HL-60/S4 (cell line): ENCODE measurements around the gene PANK1.
"Not testable (repeated sequence)": the region's sequence is repeated elsewhere in the genome, so short reads cannot be mapped to it uniquely, and the experiment has no call there.

Experiments
- in situ Hi-C: fragments of 300-500 bp; cut with MboI; formaldehyde crosslinking; loops from 2 replicates; pipeline ENCODE4 v1.14.3; 2022; ENCODE audit warnings: low sequenced_read_pairs

The PANK1 gene

DNA sequence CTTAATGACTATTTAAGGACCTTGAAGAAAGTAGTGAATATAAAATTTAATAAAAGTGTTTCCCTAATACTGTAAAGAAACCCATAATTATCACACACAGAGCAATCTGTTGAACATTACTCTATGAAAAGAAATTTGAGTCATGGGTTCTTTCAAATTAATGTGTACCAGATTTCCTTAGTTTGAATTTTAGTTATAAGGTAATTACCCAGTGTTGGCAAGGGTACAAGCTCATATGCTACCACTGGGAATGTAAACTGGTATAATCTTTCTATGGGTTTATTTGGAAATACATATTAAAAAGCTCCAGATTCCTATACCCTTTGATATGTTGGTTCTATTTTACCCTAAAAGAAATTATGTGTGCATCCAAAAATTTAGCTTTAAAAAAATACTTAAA, 22.9 kb downstream of the PANK1 start:
- in situ Hi-C loops, result no loop called here

DNA sequence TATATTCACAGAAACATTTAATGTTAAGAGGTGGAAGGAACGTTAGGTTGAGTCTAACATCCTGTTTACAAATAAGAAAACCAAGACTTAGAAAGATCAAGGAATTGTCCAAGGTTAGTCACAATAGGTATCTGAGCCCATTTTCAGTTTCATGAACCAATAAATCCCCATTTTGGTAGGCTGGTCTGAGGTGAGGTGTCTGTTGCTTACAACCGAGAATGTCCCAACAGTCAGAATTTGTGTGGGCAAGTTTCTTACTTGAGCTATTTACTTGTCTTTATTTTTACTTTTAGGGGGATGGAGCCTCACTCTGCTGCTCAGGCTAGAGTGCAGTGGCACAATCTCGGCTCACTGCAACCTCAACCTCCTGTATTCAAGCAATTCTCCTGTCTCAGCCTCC, 23.6 kb downstream of the PANK1 start:
- in situ Hi-C loops, result no loop called here

DNA sequence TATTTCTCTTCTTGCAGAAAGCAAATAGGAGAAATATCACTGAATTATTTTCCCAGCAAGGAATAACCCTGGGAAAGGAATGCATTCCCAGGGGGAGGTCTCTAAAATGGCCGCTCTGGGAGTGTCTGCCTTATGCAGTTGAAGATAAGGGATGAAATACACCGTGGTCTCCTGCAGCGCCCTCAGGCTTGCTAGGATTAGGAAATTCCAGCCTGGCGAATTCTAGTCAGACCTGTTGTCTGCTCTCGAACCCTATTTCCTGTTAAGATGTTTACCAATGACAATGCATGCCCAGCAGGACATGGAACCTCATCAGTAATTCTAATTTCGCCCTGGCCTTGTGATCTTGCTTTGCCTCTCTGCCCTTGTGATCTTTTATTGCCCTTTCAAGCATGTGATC, 24.7 kb downstream of the PANK1 start:
- in situ Hi-C loops, result not testable (repeated sequence)

DNA sequence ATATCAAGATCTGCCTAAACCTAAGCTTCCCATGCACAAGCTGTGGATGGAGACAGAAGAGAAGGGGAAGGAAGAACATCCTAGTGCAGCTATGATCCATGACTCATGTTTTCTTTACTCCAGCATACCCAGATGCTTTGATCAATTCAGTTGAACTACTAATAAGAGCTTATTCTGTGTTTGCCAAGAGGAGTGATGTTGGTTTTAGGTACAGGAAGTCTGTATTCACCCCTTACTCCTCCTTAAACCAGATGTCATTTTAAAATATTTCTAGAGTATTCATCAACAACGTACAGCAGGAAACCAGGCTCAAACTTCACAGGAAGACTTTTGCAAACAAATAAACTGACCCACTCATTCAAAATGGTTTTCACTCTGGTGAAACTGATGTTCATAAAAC, 29.2 kb downstream of the PANK1 start:
- in situ Hi-C loops, result no loop called here

DNA sequence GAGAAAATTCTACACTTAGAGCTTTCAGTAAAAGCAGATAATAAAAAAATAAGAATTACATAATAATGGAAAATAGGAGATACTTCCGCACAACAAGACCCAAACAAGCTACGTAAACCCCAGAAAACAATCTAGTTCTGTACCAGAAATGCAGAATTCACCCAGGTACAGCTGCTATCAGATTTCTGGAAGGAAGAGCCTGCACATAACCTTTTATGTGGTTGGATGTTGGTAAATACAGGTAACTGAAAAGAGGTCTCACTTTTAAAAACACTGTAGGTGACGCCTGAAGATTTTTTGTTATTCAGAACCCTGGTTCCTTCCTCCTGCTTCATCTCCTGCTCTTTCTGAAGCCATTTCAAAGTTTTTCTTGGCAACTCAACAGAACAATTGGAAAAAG, 29.9 kb downstream of the PANK1 start:
- in situ Hi-C loops, result no loop called here

DNA sequence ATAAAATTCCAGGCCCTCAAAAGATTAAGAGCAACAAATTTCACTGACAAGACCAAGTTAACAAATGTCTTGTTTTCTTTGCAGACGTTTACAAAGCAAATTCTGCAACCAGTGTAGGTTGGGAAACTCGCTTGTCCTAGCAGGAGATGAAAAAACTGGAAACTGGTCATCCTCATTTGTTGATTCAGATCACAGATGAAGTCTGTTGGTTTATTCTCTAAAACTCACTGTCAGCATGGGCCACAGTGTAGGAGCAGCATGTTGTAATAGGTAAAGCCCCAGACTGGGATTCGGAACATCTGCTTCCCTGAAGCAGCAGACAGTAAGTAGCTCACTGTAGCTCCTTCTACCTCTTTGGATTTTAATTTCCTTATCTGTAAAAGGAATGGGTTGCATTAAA, 31.5 kb downstream of the PANK1 start:
- in situ Hi-C loops, result no loop called here

DNA sequence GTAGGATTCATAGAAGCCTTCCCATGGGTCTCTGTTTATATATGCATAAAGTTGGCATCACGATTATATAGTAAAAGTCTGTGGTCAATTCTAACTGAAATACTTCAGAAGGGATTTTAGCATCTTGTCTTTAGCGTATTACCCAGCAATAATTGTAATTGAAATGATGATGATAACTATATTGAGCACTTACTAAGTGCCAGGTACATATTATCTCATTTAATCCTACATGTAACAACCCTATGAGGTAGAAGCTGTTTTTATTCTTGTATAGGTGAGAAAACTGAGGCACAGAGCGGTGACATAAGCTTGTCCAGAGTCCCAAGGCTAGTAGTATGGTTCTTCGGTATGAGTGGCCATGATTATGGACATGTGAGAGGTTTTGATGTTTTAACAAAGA, 33.8 kb downstream of the PANK1 start:
- in situ Hi-C loops, result no loop called here

DNA sequence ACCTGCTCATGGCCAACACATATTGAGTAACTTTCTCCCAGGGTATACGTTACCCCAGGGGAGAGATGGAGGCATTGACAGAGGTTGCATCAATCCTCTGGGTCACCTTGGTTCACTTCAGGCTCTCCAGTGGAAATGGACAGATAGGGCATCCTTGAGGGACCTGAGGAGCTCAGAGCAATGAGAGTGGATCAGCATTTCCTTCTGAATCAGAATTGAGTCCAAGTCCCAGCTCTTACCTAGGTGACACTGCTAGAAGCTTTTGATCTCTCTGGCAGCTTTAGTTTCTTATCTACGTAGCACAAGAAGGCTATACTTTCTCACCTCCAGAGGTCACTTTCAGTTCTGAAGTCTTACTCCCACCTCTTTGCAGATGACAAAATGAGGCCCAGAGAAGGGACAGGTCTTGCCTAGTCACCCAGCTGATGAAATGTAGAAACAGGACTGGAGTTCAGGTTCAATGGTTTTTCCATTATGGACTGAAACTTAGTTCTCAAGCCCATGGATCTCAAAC, 35.2 kb downstream of the PANK1 start:
- in situ Hi-C loops, result no loop called here

DNA sequence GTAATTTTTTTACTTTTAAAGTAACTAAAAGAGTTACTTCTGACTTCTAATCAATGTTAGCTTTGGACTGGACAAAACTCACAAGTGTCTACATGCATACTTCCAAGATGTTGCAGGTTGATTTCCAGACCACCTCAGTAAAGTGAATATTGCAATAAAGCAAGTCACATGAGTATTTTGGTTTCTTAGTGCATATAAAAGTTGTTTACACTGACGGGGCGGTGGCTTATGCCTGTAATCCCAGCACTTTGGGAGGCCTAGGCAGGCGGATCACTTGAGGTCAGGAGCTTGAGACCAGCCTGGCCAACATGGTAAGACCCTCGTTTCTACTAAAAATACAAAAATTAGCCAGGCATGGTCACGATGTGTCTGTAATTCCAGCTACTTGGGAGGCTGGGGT, 40.8 kb downstream of the PANK1 start:
- in situ Hi-C loops, result no loop called here

DNA sequence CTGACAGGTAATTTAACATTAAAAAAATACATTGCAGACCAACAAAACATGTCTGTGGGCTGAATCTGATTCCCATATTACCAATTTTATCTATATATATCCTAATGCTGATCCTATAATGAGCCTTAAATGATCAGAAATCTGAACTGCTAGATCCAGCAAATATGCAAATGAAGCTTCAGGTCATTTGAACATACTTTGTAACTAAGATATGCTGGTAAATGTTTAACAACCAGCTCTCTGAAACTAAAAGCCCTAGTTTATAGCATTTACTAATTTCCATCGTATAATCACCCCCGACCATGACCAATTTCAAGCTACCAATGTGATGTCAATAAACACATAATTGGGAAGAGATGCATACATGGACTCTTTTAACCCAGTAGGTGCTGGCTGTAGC, 42.1 kb downstream of the PANK1 start:
- in situ Hi-C loops, result no loop called here

DNA sequence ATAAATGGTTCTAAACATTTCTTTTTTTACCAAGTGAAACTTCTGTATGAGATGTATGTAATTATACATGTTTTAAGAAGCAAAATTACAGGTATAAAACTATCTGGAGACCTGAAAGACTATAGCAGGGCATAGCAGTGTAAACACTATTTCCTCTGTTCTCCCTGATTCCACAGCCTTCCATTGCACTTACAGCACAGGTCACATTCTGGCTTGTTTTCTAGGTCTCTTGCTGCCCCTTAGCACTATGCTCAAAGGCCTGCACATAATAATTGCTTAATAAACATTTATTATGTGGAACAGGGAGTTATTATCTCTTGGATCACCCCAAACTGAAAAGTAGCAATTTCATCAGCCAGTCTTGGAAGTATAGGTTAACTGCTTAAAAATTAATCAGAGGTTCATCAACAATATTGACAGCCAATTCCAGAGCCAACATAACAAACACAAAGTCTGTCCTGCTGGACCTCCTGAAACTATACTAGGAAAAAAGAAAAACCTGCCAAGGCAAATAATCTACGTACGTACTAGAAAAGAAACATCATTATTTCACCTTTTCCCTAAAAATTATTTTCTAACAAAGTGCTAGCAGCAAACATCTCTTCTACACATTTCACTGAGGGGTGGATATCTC, 43.2 kb downstream of the PANK1 start:
- in situ Hi-C loops, result no loop called here

DNA sequence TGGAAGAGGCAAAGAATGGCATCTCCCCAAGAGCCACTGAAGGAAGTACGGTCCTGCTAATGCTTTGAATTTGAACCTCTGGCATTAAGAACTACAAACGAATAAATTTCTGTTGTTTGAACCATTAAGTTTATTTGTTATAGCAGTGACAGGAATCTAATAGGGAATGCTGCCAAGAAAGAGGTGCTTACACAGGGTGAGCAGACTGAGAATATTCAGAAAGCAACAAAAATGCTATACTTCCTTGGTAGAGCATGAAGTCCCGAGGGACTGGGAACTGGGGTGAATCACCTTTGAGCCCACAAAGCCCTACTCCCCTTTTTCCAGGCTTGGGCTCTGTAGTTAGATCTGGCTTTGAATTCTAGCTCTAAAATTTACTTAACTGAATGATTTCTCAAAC, 45.0 kb downstream of the PANK1 start:
- in situ Hi-C loops, result no loop called here

DNA sequence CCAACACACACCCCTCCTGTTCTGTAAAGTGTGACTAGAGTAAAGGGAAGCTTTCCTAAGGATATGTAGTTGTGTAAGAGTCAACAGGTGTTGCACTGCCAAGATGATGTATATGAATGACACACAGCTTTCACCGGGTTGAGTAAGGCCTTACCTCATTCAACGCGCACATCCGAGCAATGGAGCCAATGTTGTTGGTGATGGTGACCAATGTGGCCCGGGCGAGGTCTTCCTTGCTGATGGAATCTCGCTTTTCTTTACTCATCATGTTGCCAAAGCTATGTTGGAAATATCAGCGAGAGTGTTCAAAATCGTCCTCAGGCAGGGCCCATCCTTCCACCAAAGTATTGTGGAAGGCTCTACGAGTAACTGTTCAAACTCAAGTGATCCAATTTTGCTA, 52.0 kb downstream of the PANK1 start:
- in situ Hi-C loops, result no loop called here

DNA sequence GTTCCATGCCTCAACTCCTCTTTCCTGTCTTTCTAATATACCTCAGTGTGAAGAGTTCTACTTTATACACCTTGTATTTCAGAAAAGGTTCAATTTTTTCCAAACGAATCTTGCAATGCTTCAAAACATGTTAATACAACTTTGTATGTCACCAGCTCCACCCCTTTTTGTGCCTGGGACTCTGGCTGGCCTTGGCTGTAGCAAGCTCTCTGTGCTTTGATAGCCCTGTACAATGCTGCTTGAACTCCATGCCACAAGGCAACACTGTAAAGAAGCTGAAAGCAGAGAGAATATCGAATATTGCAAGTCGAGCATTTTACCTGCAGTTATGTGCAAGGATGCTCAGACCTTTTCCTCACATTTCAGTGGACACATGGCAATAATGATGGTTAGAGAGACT, 52.5 kb downstream of the PANK1 start:
- in situ Hi-C loops, result no loop called here

DNA sequence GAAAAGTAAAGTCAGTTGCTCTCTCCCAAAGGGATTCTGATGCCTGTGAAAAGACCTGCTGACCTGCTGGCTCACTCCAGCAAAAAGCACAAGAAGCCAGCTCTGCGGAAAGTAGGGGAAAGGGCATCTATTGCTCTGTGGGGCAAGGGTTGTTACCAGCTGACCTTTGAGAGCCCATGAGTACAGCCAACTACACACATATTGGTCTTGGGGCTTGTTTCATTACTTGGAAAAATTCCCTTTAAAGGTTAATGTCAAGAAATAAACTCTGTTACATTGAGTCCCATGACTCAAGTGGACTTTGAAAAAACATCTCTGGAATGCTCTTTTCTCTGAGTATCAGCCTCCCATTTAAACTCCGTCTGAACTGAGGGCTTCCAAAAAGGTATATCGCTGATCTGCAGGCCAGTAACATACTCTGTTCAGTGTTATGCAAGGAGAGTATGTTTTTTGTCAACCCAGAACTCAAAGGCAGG, 53.2 kb downstream of the PANK1 start:
- in situ Hi-C loops, result no loop called here

DNA sequence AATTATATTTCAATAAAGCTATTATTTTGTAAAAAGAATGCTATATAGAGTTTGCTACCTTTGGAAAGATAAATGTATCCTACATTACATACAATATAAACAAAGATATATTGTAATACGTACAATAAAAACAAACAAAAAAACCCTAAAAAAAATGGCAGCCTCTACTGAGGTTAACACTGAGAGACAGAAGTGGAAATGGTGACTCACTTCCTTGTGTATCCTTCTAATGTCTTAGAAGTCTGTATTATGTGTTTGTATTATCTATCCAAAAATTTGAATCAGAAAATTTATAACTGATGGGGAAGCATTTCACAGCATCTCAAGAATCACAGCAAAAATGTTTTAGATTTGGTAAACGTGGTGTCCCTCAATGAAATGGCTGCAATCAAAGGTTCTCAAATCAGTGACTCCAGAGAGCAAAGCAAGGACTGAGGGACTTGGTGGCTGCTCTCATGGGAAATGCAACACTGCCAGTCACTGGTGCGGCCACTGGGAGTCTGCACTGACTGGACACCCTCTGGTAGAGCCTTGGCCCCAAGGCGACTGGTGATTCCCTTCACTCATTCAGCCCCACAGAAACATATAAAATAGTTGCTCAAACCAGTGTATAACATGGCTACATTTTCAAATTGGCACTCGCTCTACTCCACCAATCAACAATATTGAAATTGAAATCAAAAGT, 53.8 kb downstream of the PANK1 start:
- in situ Hi-C loops, result no loop called here

DNA sequence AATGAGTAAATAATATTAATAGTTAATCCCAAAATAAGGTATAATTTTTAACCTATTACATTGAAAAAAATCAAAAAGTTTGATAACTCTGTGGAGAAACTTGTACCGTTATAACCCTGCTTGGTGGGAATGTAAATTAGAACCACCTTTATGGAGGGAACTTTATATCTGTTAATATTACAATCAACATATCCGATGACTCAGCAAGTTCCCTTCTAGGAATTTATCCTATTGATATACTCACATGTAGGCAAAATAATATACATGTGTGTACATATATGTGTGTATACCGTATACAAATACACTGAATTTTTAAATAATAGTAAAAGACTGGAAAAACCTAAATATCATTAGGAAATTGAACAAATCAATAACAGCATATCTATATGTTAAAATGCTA, 54.7 kb downstream of the PANK1 start:
- in situ Hi-C loops, result no loop called here

DNA sequence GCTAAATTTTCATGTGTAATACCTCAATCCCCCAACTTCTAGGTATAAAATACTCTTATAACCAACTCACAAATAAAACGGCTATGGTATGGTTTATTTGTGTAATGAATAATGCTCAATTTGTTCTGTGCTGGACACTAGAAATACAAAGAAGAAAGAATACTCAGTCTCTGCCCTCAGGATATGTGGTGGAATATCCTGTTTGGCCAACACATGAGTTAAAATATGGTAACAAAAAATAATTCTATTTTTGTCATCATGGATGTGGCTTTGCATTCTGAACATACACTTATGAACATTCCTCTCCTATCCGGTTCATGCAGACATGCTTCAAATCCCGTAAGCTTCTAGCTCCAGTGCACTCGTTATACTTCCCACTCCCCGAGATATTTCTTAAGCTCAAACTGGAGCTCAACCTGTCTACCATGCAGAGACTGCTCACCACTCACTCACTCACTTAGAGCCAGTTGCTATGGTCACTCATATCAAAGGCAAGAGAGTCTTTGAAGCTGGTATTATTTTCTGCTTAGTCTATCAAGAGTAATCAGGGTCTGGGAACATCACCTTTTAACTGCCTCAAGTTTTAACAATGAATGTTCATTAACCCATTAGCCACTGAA, 55.8 kb downstream of the PANK1 start:
- in situ Hi-C loops, result no loop called here

DNA sequence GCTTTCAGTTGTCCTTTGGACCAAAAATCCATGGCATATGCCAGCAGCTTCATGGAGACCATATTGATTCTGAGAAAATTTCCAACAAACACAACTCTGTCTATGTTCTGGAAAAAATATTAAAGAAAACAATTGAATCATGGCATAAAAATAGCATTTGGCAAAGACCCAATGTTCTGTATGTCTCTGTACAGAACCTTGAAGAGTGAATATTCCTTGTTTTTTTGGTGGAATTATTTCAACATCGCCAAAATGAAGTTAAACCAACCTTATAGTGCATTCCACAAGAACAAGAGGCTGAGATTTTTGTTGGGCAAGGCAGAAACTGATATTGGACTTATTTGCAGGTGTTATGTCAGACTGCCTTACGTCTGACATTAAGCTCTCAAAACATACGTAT, 56.4 kb downstream of the PANK1 start:
- in situ Hi-C loops, result no loop called here

DNA sequence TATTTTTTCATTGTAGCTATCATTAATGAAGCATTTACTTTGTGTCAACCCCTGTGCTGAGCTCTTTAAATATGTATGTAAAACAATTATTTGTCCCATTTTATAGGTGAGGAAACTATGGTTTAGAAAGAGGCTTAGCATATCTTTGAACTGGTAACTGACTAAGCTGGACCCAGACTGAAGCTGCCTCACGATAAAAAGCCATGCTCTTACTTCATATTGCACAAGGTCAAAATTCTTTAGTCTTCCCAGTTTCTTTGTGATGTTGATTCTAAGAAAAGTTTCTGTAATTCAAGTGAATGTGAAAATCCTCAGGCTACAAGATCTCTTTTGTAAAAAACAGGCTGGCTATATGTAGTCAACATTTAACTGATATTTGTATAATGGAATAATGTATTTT, 63.0 kb downstream of the PANK1 start:
- in situ Hi-C loops, result no loop called here

DNA sequence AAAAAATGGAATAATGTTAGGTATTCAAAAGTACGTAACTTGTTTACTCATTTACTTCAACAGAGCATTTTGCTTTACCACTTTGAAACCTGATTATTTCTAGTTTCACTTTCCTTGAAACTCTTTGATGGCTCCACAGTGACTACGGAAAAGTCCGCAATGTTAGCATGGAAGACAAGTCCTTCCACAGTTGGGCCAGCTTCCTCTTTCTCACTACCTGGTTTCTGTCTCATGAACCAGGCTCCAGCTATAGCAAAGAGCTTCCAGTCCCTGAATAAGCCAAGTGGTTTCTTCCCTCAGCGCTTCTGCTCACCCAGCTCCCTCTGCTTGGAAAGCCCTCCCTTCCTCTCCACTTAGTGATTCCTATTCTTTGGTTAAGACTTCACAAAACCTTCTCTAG, 64.8 kb downstream of the PANK1 start:
- in situ Hi-C loops, result no loop called here

DNA sequence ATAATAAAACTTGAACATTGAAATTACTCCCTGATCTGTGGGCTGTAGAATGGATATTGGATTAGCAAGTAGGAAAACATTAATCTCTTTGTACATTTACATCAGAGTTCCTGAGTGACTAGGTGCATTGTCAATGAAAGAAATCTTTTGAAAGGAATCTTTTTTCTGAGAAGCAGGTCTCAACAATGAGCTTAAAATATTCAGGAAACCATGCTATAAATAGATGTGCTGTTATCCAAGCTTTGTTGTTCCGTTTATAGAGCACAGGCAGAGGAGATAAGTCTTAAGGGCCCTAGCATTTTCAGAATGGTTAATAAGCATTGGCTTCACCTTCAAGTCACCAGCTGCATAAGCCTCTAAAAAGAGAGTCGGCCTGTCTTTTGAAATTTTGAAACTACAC, 68.3 kb downstream of the PANK1 start:
- in situ Hi-C loops, result no loop called here
